Left ventricle myocardium inferior (tissue), 1 donor: Measurements from ENCODE around the gene SASS6. TPM values are rescaled to one million over a fixed set of nuclear protein-coding genes. Genes with fewer than 3 reads are reported as not detected.

Source experiments
- DNase-seq: peaks from one replicate; pipeline ENCODE4 v3.0.0-alpha.2; 2020
- H3K27ac ChIP-seq: fragments of 200-600 bp; replicated peaks from 2 replicates; pipeline ENCODE4 v1.8.0; 2021
- H3K27me3 ChIP-seq: fragments of 200-600 bp; 2 replicates; pipeline ENCODE4 v1.8.0; 2021; ENCODE audit warnings: low read depth
- H3K36me3 ChIP-seq: fragments of 200-600 bp; 2 replicates; pipeline ENCODE4 v1.8.0; 2021
- H3K4me1 ChIP-seq: fragments of 200-600 bp; 2 replicates; pipeline ENCODE4 v1.8.0; 2021
- H3K4me3 ChIP-seq: fragments of 200-600 bp; 2 replicates; pipeline ENCODE4 v1.8.0; 2021; ENCODE audit warnings: mild to moderate bottlenecking, moderate library complexity
- H3K9me3 ChIP-seq: fragments of 200-600 bp; replicated peaks from 2 replicates; pipeline ENCODE4 v1.8.0; 2021
- intact Hi-C: fragments of 100-400 bp; cut with micrococcal nuclease; formaldehyde crosslinking; loops from one replicate; pipeline ENCODE4 v1.11.0; 2022
- total RNA-seq: library from RNA; stranded (reverse); fragmentation: NEBNext Ultra II Directional; extraction: Animal tissue kit (Norgen Biotek cat#: 25700); gene quantifications from one replicate; pipeline ENCODE4 v1.2.1, GENCODE V29; 2021
- TF ChIP-seq, protein P1 (sequence below): fragments of 200-600 bp; IDR thresholded peaks from 2 replicates; pipeline ENCODE4 v1.8.0; 2021; ENCODE audit warnings: antibody characterized with exemption, mild to moderate bottlenecking, borderline replicate concordance
- donor health status: DM: no; HTN: yes; CAD: no; lungs with severe emphysema.

SASS6 gene
- total RNA-seq, 1 donor from 2014 or later: 2.1 TPM

DNA sequence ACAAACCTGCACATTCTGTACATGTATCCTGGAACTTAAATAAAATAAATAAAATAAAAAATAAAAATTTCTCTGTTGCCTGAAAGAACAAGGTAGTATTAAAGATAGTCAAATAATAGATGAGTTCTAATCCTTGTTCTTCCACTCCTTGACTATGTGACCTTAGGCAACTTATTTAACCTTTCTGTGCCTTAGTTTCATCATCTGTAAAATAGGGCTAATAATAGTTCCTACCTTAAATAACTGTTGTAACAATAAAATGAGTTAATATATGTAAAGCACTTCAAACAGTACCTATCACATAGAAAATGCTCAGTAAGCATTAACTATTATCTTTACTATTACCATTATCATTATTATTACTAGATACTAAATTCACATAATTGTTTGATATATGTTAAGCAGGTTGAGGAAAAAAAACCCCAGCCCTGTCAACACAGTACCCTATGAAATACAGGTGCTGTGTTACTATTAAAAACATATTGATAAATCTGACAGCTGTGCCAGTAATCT lies 23.1 kb downstream of the SASS6 start:
- intact Hi-C loops: no loop called here

DNA sequence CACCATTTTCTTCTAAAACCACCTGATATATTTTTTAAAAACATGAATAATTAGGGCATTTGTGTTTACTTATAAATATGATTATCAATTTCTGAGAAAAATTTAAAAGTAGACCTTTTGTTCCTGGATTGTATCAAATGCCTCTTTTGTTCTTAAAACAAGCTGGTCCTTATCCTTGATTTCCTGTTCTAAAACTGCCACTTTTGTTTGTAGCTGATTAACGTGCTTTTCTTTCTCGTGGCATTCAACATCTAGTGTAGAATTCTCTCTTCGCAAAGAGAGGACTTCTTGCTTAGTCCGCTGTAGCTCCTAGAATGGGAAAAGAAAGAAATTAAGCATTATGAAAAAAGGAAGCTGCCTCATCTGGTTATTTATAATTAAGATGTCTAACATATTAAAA lies 25.0 kb downstream of the SASS6 start:
- H3K4me1 ChIP-seq: no peaks in the 10 kb centered on the region
- no peak overlapping the region for H3K27ac ChIP-seq
- DNase-seq: no peak
- no peaks in the 10 kb centered on the region for H3K27me3 ChIP-seq
- peaks cover 35% of the 10 kb centered on the region for H3K36me3 ChIP-seq
- intact Hi-C loops: no loop called here
- TF ChIP-seq, protein P1, sequence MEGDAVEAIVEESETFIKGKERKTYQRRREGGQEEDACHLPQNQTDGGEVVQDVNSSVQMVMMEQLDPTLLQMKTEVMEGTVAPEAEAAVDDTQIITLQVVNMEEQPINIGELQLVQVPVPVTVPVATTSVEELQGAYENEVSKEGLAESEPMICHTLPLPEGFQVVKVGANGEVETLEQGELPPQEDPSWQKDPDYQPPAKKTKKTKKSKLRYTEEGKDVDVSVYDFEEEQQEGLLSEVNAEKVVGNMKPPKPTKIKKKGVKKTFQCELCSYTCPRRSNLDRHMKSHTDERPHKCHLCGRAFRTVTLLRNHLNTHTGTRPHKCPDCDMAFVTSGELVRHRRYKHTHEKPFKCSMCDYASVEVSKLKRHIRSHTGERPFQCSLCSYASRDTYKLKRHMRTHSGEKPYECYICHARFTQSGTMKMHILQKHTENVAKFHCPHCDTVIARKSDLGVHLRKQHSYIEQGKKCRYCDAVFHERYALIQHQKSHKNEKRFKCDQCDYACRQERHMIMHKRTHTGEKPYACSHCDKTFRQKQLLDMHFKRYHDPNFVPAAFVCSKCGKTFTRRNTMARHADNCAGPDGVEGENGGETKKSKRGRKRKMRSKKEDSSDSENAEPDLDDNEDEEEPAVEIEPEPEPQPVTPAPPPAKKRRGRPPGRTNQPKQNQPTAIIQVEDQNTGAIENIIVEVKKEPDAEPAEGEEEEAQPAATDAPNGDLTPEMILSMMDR: no peak
- no peak overlapping the region for H3K4me3 ChIP-seq
- H3K9me3 ChIP-seq: no peaks in the 10 kb centered on the region

More for the DNA sequence above, 23.1 kb downstream of the SASS6 start:
- Histone ChIP-seq H3K4me3 (no peak overlapping the region), H3K27ac (no peak overlapping the region), H3K4me1 (no peaks in the 10 kb centered on the region), H3K36me3 (peaks cover 26% of the 10 kb centered on the region), H3K27me3 (no peaks in the 10 kb centered on the region), H3K9me3 (no peaks in the 10 kb centered on the region)
- no peak for DNase-seq
- TF ChIP-seq, protein P1: no peak

DNA sequence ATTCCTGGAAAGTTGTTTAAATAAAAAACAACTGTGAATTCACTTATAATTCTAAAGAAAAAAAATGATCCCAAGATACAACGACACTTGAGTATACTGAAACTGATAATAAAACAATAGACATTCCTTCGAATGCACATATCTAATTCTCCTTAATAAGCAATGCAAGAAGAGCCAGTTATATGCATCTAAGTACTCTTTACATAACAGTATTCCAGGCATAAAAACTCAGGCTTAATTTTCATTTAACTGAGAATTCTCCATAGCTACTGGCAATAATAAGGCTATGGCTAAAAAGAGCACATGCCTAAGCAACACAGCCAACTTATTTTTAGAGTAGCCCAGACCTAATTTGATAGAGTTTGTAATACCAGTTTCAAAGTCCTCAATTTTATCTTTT lies 31.2 kb downstream of the SASS6 start:
- Histone ChIP-seq H3K36me3 (peaks cover 34% of the 10 kb centered on the region), H3K4me3 (no peak overlapping the region)

DNA sequence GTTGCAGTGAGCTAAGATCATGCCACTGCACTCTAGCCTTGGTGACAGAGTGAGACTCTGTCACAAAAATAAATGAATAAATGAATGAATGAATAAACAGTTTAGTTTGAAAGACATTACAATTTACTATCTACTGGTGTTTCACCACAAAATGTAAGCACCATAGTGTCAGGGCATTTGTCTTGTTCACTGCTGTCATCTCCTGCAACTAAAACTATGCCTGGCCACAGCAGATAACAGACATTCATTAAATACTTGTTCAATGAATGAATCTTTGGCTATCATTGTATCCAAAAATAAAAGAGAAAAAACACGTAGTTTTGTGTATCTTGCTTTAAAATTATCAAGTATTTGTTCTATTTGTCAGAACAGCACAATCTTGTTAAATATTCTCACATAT lies 32.5 kb downstream of the SASS6 start:
- TF ChIP-seq, protein P1: no peak
- no peak for DNase-seq
- intact Hi-C loops: no loop called here
- H3K27ac ChIP-seq: no peak overlapping the region
- no peaks in the 10 kb centered on the region for H3K27me3 ChIP-seq
- H3K4me1 ChIP-seq: peaks cover 15% of the 10 kb centered on the region
- peaks cover 6% of the 10 kb centered on the region for H3K9me3 ChIP-seq
- no peak overlapping the region for H3K4me3 ChIP-seq
- peaks cover 29% of the 10 kb centered on the region for H3K36me3 ChIP-seq

More for the DNA sequence above, 31.2 kb downstream of the SASS6 start:
- H3K4me1 ChIP-seq: peaks cover 15% of the 10 kb centered on the region
- intact Hi-C loops: no loop called here
- no peaks in the 10 kb centered on the region for H3K9me3 ChIP-seq
- TF ChIP-seq, protein P1: no peak
- H3K27me3 ChIP-seq: no peaks in the 10 kb centered on the region
- no peak overlapping the region for H3K27ac ChIP-seq
- DNase-seq: no peak

DNA sequence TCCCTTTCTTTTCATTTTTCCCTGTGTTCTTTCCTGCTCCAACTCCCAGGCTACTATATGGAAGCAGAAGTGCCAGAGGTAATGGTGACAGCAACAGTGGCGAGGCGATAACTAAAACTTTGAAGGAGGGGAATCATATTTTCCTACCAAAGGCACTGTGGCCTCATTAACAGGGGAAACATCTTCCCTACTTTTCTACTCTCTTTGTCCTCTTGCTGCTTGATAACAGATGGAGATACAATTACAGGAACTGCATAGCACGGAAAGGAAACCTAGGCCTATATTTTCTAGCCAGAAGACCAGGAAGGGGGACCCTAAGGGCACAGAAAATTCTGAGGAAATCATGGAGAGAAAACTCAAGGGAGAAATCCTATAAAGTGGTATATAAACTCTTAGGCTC lies 42.3 kb downstream of the SASS6 start:
- Histone ChIP-seq H3K27me3 (no peaks in the 10 kb centered on the region), H3K4me1 (peaks cover 4% of the 10 kb centered on the region), H3K36me3 (peaks cover 22% of the 10 kb centered on the region), H3K27ac (no peak overlapping the region), H3K4me3 (no peak overlapping the region), H3K9me3 (peaks cover 4% of the 10 kb centered on the region)
- TF ChIP-seq, protein P1: no peak
- DNase-seq: no peak
- intact Hi-C loops: no loop called here

DNA sequence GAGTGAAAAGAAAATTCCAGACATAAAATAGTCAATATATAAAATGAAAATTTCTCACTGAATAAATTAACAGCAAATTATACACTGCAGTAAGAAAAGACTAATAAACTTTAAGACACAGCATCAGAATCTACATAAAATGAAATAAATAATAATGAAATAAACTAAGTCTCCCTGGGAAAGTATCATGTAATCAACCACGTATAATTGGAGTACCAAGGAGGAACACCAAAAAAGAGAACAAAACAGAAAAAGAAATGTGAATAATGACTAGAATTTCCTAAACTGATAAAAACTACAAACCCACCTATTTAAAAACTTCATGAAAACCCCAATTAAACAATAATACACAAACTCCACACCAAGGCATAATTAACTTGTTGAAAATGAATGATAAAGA lies 43.6 kb downstream of the SASS6 start:
- intact Hi-C loops: no loop called here

More for the DNA sequence above, 43.6 kb downstream of the SASS6 start:
- Histone ChIP-seq H3K4me1 (peaks cover 4% of the 10 kb centered on the region), H3K9me3 (no peaks in the 10 kb centered on the region), H3K4me3 (no peak overlapping the region), H3K27me3 (no peaks in the 10 kb centered on the region), H3K36me3 (peaks cover 21% of the 10 kb centered on the region), H3K27ac (no peak overlapping the region)
- TF ChIP-seq, protein P1: no peak
- no peak for DNase-seq
